ENCODE results near the gene TPR. TPM values are rescaled to one million over a fixed set of nuclear protein-coding genes. Genes with fewer than 3 reads are reported as not detected.

Gene TPR
- total and polyA plus RNA-seq, 2 of the 8 experiments (the other 6 are each of a cell fraction or from before 2014, with no cell fraction given): 57.1 to 102 TPM

DNA sequence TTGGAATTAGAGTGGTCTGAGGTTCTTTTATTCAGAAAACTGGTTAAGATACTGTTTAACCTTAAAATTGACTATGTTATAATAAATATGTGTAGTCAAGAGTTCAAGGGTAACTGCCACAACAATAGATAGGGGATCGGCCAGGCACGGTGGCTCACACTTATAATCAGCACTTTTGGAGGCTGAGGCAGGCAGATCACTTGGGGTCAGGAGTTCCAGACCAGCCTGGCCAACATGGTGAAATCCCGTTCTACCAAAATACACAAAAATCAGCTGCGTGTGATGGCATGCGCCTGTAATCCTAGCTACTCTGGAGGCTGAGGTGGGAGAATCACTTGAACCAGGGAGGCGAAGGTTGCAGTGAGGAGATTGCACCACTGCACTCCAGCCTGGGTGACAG lies 46.4 kb upstream of the TPR start:
- DNase-seq (ENCODE audit: low read depth in 1 of 2, low spot score in 2 of 2) (no peak), FAIRE-seq (no peak)
- Histone ChIP-seq H4K8ac (ENCODE audit: extremely low read depth, insufficient read depth, low read length) (no peak overlapping the region), H3K23me2 (ENCODE audit: low read depth, low read length) (no peaks in the 10 kb centered on the region), H3K36me3 (ENCODE audit: control insufficient read depth in 2 of 4, insufficient read depth in 4 of 4, low read length in 3 of 4) (peaks cover 0 to 26% (median 1%) of the 10 kb centered on the region in 4 experiments; a peak in 6 of 8 replicates), H3K4me2 (ENCODE audit: insufficient read depth in 1 of 2, low read depth in 2 of 2, low read length in 2 of 2) (no peak overlapping the region), H2AK5ac (ENCODE audit: low read depth, low read length) (no peak overlapping the region), H3K23ac (ENCODE audit: insufficient read length) (no peak overlapping the region), H3K4me1 (replicated peaks in 1 of 4; ENCODE audit: control insufficient read depth in 3 of 4, insufficient read depth in 4 of 4, low read length in 3 of 4) (no peaks in the 10 kb centered on the region), H3K79me1 (ENCODE audit: low read depth, low read length) (no peaks in the 10 kb centered on the region), H2BK20ac (ENCODE audit: low read length) (no peak overlapping the region), H3K4me3 (ENCODE audit: extremely low read depth in 1 of 4, insufficient read depth in 2 of 4, low read depth in 3 of 4, low read length in 4 of 4) (no peak overlapping the region), H2BK5ac (ENCODE audit: low read depth, low read length) (no peak overlapping the region), H2BK15ac (ENCODE audit: low read length) (no peak overlapping the region), H4K91ac (replicated peaks; ENCODE audit: insufficient read length, low read length) (no peak overlapping the region), H3K4ac (replicated peaks; ENCODE audit: insufficient read length, low read depth, low read length) (no peak overlapping the region), H3K14ac (ENCODE audit: insufficient read length) (no peak overlapping the region), H3K9ac (replicated peaks in 1 of 4; ENCODE audit: extremely low read depth in 1 of 4, low read depth in 3 of 4, low read length in 3 of 4) (no peak overlapping the region), H3K56ac (replicated peaks; ENCODE audit: insufficient read length, low read depth, low read length) (no peak overlapping the region), H2AFZ (ENCODE audit: low read length) (no peak overlapping the region), H2BK120ac (replicated peaks; ENCODE audit: low read depth, low read length) (no peak overlapping the region), H2BK12ac (ENCODE audit: low read depth, low read length) (no peak overlapping the region), H4K20me1 (replicated peaks in 1 of 2; ENCODE audit: control insufficient read depth in 1 of 2, insufficient read depth in 2 of 2, low read length in 2 of 2) (no peaks in the 10 kb centered on the region), H3K27me3 (replicated peaks in 1 of 4; ENCODE audit: control insufficient read depth in 3 of 4, extremely low read depth in 1 of 4, insufficient read depth in 3 of 4, low read length in 3 of 4) (no peaks in the 10 kb centered on the region), H3K9me3 (ENCODE audit: insufficient read depth in 2 of 2, low read depth in 1 of 2, low read length in 1 of 2) (no peaks in the 10 kb centered on the region), H3K18ac (ENCODE audit: extremely low read depth, low read length) (no peak overlapping the region), H3K27ac (ENCODE audit: low read depth, low read length) (no peak overlapping the region), H4K5ac (ENCODE audit: insufficient read length, low read depth, low read length) (no peak overlapping the region), H3K79me2 (ENCODE audit: control insufficient read depth in 1 of 2, insufficient read depth in 2 of 2, low read length in 2 of 2) (no peaks in the 10 kb centered on the region)
- POLR2A ChIA-PET (ENCODE audit: partially characterized antibody): interaction anchor here (1.0 kb wide), 1 partner anchor 100 kb away, joined by 3 read pairs; no protein-coding TSS in a partner anchor
- 90% methylated on average over 6 of the region's 6 CpGs; no CpG with 5 or more reads in 1 of the 2 experiments for WGBS, 2 experiments (ENCODE audit: extremely low coverage in 1 of 2, insufficient coverage in 1 of 2, insufficient read length in 1 of 2, insufficient replicate concordance in 2 of 2, low coverage in 1 of 2, low lambda C conversion rate in 2 of 2, missing lambda C conversion rate in 1 of 2)
- CTCF ChIA-PET (ENCODE audit: partially characterized antibody): interaction anchor here (0.9 to 1.6 kb wide), 3 partner anchors 16 to 91 kb away, joined by 3 to 4 read pairs (median 3); no protein-coding TSS in a partner anchor
